Measurements from ENCODE around the gene BSPRY.
"Not testable (repeated sequence)": the region's sequence is repeated elsewhere in the genome, so short reads cannot be mapped to it uniquely, and the experiment has no call there.

The BSPRY gene

DNA sequence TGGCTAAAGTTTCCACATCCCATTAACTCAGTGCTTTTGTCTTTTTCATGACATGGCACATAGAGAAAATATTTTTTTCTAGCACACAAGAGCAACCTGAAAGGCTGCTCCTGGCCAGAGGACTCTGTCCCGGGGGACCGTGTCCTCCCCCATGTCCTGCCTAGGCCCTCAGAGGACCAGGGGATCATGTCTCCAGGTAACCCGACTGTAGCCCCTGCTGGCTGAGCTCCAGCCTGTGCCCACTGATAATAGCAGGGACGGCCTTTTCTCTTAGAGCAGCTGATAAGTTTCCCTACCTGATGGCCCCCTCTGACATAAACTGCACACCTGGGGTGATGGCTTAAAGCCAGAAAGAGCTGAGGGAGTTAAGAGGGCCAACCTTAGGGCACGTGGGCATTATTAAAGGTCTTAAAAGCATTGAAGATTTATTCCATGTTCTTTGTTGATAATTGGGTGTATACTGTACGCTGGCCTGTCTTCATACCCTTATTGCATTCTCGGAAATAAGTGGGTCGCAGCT, 21.5 kb downstream of the BSPRY start:
- no peak for DNase-seq

GRCh38 chr9:113372059-113372458, 22.7 kb downstream of the BSPRY start:
- no peak for DNase-seq

DNA sequence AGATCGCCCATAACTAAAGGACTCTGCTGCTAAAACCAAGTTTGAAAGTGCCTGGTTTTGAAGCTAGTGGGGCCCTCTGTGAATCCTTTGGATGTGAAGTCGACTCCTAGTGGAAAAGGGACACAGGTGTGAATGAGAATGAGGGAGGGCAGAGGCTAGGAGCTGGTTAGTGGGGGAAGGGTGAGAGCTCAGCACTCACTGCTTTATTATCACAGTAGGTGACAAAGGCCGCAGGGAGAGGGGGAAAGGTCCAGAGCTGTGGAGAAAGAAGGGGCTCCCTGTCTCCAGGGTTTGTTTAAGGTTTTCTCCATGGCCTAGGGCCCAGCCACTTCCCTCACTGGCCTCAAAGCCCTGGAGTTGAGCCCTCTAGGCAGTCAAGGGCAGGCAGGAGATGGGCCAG, 23.9 kb downstream of the BSPRY start:
- DNase-seq: no peak

DNA sequence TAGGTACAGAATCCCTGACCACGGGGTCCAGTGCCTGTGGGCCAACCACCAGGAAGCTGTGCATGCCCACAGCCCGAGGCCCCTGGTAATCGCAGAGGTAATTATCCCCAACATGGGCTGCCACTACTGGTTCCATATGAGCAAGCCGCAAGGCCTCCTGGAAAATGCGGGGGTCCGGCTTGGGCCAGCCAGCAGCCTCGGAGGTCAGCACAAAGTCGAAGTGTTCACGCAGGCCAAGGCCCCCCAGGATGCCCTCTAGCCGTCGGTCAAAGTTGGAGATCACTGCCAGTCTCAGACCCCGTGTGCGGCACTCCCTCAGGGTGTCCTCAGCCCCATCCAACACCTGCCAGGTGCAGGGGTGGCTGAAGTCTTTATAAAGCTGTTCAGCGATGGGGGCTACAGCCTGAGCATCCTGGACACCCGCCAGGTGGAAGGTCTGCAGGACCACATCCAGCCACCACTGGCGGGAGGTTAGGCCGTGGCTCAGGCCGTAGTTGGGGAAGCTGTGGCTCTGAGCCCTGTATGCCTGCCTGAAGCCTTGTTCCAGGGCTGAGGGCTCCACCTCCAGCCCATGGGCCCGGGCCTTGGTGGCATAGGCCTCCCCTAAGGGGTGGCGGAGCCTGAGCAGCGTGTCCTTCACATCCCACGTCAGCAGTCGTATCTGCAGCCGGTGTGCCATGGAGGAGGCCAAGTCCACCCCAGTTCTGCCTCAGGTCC, 24.5 kb downstream of the BSPRY start:
- DNase-seq: no peak

- no peak for DNase-seq
These were observed 26.0 kb downstream of the BSPRY start for GRCh38 chr9:113375057-113376023.

DNA sequence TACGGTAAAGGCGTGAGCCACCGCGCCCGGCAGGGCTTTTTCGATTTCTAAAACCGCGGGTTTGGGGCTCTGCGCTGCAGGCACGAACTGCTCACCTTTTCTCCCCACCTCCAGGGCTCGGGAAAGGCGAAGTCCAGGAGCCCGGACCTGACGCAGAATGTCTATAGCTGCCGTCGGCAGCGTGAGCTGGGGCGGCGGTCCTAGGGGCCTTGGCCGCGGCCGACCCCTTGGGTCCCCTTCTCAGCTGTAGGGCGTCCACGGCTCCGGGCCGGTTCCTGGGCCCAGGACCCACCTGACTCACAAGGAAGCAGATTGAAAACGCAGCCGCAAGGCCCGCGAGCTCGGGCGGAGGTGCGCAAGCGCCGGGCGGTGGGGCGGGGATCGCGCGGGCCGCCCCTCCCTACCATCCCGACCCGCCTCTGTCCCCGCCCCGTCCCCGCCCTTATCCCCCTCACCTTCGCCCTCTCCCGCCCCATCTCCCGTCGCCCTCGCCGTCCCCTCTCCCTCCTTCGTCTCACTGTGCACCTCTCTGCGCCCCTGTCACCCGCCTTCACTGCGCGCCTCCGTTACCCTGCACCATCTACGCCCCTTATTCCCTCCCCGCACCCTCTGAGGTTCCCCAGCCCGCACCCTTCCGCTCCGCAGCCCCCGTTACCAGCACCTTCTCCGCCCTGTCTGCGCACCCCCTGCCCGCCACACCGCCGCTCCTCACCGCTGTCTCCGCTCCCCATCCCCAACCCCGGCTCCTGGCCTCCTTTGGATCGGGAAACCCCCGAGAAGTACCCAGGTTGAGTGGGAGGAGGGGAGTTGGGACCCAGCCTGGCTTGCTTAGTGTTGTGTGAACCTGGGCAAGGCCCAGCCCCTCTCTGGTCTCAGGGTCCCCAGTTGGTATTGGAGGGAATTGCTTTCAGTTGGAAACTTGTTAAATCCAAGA, 27.6 kb downstream of the BSPRY start, which contains the start of gene HDHD3:
Gene HDHD3, minus strand, starts transcription at position 353 of the 934 bp plus-strand sequence. CDS start 2,632 bp downstream, outside the sequence.
- peak; percentile 71 for DNase-seq

DNA sequence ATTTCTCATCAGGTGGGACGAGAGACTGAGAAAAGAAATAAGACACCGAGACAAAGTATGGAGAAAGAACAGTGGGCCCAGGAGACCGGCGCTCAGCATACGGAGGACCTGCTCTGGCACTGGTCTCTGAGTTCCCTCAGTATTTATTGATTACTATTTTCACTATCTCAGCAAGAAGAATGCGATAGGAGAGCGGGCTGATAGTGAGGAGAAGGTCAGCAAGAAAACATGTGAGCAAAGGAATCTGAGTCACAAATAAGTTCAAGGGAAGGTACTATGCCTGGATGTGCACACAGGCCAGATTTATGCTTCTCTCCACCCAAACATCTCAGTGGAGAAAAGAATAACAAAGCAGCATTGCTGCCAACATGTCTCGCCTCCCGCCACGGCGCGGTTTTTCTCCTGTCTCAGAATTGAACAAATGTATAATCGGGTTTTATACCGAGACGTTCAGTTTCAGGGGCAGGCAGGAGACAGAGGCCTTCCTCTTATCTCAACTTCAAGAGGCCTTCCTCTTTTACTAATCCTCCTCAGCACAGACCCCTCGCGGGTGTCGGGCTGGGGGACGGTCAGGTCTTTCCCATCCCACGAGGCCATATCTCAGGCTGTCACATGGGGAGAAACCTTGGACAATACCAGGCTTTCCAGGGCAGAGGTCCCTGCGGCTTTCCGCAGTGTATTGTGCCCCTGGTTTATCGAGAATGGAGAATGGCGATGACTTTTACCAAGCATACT, 29.9 kb downstream of the BSPRY start:
- not testable (repeated sequence) for DNase-seq

DNA sequence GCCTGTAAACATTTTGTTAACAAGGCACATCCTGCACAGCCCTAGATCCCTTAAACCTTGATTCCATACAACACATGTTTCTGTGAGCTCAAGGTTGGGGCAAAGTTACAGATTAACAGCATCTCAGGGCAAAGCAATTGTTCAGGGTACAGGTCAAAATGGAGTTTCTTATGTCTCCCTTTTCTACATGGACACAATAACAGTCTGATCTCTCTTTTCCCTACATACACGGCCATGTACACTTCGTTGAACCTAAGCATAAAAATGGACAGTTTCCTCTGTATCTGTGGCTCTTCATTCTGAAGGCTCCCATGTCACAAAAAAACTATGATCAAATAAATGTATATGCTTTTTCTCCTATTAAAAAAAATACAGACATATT, 30.5 kb downstream of the BSPRY start:
- DNase-seq: not testable (repeated sequence)

DNA sequence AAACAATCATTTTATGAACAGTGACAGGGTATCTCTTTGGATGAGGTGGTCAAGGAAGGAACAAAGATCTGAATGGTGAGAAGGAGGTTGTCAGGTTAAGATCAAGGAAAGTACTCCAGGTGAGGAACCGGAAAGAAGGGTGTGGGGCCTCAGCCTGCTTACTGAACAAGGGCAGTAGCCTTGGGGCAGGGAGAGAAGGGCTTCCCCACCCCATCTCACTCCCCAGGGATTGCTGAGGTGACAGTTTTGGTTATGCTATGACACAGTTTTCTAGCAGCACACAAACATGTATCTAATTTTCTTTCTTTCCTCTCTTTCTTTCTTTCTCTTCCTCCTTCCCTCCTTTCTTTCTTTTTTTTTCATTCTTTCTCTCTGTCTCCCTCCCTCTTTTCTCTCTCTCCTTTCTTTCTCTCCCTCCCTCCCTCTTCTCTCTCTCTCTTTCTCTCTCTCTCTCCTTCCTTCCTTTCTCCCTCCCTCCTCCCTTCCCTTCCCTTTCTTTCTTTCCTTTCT, 31.6 kb downstream of the BSPRY start:
- DNase-seq: no peak

- not testable (repeated sequence) for DNase-seq
These were observed 32.1 kb downstream of the BSPRY start for GRCh38 chr9:113381441-113381840.

- DNase-seq: no peak
These were observed 32.6 kb downstream of the BSPRY start for GRCh38 chr9:113381909-113382411.

DNA sequence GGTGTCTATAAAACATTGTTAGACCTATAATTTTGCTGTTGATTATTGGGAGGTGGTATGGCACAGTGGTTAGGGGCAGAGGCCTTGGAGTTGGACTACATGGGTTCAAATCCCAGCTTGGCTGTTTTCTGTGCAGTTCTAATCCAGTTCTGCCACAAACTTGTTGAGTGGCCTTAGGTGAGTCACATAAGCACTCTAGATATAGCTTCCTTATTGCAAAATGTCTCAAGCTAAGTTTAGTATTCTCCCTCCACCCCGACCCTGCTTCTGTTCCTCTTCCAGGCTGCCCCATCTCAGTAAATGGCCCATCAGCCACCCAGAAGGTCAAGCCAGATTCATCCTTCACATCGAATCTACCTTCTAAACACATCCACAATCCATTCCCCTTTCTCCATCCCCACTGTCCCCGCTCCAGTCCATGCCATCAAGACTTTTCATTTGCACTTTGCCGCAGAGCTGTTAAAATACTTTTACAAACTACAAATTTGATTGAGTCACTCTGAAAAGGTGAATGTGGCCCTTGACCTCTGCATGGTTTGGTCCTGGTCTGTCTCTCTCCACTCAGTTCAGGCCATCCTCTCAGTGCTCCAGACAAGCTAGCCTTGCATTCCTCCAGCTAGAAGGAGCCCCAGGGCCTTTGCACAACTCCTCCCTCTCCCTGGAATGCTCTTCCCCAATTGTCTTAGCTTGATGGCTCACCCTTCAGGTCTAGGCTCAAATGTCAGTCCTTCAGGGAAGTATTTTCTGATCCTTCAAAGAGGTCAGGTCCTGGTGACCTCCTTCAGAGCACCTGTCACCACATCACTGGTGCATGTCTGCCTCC, 37.4 kb downstream of the BSPRY start:
- no peak for DNase-seq

- DNase-seq: no peak
These were observed 38.4 kb downstream of the BSPRY start for GRCh38 chr9:113387560-113388230.

GRCh38 chr9:113388833-113389232, 39.5 kb downstream of the BSPRY start:
- no peak for DNase-seq

GRCh38 chr9:113389451-113389850, 40.1 kb downstream of the BSPRY start:
- no peak for DNase-seq

DNA sequence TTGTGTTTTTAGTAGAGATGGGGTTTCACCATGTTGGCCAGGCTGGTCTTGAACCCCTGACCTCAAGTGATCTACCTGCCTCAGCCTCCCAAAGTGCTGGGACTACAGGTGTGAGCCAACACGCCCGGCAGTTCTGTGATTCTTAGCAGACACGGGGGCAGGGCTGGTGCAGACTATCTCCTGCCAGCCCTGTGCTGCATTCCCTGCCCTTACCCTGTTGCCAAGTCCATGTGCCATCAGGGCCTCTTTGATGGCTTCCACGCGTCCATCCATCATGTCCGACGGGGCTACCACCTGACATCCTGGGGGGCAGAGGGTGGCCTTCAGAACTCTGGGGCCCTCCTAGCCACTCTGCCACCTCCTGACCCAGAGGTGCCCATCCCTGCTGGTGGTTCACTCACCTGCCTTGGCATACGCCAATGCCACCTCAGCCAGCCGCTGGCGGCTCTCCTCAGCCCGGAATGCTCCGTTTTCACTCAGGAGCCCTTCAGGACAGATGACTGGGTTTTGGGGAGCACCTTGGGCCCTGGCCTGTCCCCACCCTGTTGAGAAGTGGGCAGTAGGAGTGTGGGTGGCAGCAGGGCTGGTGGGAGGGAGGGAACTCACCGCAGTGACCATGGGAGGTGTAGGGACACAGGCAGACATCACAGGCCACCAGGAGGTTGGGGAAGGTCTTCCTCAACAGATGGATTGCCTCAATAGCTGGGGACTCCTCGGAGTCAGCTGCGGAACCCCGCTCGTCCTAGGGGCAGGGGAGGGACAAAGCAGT, 41.0 kb downstream of the BSPRY start:
- DNase-seq: no peak

DNA sequence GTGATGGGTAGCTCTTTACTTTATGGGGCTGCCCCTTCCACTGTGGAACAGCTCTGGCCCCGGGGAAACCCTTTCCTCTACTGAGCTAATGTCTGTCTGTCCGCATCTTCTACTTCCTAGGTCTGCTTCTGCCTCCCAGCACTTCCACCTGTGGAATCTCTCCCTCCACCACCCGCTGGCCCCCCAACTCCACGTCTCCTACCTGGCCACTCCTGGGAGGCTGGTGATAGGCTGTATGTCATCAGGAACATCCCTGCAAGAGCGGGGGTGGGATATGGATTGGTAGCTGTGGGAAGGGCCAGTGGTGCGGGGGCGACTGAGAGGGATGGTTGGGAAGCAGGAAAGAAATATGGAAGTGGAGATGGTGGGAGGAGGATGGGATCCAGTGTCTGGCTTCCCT, 42.6 kb downstream of the BSPRY start:
- DNase-seq: no peak

DNA sequence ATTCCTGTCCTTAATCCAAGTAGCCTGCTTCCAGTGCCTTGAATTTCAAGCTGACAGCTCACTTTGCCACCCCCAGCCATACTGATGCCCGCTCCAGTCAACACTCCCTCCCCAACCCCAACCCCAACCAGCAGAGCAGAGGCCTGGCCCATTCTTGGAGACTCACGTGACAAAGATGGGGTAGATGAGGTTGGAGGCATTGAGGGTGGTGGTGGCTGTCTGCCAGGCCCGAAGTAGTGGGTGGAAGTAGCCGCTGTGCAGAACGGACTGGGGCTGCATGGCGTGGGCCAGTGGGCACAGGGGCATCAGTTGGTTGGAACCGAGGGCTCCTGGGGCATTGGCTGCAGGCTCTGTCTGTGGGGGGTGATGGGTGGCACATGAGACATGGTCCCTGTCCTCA, 43.9 kb downstream of the BSPRY start:
- DNase-seq: no peak

All from fibroblast of skin of abdomen (primary cell).